Iris pigment epithelial cell (primary cell): ENCODE measurements around the gene R3HDML.

Source experiments
- DNase-seq: peaks from one replicate; pipeline ENCODE4 v3.0.0-alpha.2; 2011; ENCODE audit warnings: low read depth

R3HDML gene

DNA sequence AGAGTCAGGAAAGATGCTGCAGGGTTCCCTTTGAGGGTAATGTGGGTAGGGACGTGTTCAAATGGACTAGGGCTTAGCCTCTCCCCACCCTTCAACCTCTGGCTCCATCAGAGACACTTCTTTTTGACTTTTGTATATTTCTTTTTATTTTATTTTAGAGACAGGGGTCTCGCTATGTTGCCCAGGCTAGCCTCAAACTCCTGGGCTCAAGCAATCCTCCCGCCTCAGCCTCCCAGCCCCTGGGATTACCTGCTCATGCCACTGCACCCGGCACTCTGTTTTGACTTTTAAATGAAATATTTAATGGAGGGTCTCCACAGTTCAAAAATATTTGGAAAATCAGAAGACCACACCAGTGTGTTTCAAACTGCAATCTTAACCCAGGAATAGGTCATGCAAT is 27.2 kb downstream of the R3HDML start:
- DNase-seq: no peak

DNA sequence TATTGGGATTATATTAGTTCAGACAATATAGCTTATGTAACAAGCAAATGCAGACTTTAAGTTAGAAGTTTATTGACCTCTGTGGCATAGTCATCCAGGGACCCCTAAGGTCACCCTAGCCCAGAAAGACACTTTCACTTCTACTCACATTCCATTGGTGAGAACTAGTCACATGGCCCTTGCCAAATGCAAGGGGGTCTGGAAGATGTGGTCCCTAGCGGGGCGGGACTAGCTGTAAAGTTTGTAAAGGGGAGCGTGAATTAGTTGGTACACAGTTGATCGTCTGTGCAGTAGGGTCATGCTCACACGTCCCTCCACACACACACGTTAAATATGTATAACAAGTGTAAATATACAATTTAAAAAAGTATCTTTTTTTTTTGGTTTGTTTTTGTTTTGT is 27.9 kb downstream of the R3HDML start:
- DNase-seq: no peak

DNA sequence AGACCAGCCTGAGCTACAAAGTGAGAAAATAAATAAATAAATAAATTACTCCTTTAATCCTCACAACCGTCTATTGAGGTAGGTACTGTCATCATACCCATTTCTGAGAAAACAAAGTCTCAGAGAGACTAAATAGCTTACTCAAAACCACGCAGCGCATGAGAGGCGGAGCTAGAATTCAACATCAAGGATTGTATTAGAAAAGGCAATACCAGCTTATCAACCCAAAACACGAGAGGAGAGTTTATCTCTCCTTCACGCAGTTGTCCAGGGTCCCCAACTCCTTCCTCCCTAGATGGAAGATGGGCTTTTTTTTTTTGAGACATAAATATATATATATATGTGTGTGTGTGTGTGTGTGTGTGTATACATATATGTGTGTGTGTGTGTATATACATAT is 30.9 kb downstream of the R3HDML start:
- no peak for DNase-seq

DNA sequence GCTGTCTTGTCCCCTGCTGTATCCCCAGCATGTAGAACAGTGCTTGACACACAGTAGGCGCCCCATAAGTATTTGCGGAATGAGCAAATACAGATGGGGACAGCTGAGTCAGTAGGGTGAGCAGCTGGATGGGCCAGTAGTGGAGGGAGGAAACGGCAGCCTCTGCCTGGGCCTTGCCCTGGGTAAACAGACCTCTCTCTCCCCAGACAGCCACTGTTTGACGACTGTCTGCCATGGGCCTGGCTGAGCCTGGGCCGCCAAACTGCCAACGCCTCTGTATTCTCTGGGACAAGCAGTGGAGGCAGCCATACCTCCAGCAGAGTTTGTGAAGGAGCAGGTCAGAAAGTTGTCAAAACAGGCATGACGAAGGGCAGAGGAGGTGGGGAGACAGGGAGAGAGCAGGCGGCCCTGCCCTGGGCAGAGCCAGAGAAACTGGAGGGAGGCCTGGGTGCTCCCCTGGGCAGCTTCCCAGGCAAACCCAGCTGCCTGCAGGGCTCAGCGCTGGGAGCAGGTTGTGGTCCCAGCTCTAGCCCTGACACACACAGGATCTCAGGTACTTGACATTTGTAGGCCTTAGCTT is 33.9 kb downstream of the R3HDML start:
- no peak for DNase-seq

DNA sequence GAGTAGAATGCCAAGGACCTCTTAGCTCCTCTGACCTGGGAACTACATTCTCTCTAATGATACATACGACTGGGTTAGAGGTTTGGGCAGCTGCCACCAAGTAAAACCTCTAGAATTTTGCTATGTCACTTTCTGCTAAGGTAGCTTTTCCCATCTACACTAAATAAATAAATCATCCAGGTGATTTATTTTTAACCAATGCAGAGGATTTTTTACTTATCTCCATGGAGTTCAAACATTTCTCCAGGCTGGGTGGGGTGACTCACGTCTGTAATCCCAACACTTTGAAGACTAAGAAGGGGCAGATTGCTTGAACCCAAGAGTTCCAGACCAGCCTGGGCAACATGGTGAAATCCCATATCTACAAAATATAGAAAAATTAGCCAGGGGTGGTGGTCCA is 45.8 kb downstream of the R3HDML start:
- DNase-seq: no peak

DNA sequence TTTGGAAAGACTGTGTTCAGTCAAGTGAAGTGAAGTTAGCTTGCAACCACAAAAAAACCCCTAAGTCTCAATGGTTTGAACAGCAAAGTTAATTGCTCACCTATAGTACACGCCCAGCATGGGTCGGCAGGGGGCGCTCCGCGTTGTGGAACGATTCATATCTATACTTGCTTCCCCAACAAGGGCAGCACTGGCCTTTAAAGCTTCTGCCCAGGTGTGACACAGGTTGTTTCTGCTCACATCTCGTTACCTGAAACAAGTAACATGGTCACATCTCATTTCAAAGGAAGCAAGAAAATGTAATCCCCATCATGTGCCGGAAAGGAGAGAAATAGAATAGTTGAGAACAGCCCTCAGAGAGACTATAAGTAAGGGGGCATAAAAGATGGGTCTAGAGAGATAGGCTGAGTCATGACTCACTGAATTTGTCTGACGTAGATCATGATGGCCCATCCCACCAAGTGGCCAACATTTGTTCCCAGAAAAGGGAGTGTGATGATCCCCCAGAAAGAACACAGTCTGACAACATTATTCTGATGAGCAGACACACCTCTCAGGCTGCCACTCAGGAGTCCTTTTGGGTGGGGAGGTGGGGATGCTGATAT is 47.7 kb downstream of the R3HDML start:
- peak; percentile 36 for DNase-seq

DNA sequence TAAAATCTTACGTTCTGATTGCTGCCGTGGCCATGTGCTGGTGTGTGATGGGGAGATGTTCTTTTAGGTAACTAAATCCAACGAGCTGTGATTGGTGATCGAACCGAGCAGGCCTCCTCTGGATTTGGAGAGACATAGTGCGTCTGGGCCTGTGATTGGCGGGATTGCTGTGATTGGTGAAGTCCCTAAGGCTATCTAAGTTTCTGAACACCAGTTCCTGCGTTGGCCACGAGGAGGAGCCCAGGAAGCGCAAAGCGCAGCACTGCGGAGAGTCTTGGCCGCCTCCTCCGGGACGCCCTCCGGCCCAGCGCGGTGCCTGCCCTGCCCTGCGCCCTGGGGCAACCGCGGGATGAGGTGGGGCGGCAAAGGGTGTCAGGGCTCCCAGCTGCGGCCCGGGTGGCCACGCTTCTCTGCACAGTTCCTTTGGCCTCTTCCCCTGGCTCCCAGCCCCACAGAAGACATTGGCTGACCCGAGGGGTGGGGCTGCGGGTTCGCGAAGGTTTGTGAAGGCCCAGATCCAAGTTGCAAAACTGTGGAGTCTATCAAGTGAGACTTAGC is 51.7 kb downstream of the R3HDML start:
- peak; percentile 86 for DNase-seq

DNA sequence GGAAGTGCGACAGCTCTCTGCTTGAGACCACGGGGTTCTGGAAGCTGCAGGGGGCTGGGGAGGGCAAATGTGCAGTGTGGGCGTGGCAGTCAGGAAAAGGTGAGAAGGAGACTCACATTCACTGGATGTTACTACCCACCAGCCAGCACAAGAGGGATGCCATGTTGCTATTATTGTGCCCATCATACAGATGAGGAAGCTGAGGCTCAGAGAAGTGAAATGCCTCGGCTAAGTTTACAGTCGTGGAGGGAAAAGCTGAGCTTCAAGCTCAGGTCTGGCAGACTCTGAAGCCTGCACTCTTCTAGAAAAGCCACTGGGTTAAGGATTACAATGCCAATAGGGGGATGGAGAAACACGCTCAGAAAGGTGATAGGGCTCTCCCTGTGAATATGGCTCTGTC is 53.0 kb downstream of the R3HDML start:
- no peak for DNase-seq

DNA sequence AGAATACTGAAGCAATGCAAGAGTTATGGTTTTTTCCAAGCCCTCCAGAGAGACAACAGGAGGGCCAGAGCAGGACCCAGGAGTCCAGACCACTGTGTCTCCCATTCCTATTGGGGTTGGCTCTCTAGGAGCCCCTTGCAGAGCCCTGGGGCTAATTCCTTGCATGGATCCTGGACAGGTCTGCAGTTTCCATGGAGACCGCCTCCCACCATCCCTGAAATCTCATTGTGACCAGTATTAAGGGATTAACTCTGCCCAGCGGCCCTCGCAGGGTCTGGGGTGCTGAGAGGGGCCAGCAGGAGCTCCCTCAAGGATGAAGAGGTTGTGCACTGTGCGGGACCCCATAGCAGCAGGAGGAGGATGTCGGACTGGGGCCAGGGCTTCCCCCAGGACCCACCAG is 53.4 kb downstream of the R3HDML start:
- no peak for DNase-seq

DNA sequence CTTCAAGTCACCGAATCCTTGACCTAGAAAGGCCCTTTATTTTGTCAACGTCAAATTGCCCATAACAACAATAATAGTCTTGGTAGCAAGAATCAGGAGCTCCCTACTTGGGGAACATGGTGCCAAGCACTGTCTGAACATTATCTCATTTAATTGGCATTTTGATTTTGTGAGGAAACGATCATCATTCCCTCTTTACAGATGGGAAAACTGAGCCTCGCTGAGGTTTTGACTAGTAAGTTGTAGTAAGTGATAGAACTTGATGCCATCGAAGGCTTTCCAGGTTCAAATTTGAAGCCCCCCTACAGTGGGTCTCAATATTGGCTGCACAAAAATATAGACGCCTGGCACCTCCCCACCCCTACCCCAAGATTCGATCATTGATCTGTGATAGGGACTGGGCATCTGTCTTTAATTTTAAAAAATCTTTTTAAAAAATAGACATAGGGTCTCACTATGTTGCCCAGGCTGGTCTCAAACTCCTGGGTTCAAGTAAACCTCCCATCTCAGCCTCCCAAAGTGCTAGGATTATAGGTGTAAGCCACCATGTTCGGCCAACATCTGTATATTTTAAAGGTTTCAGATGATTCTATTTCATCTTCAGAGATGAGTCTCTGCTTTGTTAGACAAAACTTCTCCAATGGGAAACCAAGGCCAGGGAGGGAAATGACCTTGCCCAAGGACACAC is 55.4 kb downstream of the R3HDML start:
- DNase-seq: no peak

DNA sequence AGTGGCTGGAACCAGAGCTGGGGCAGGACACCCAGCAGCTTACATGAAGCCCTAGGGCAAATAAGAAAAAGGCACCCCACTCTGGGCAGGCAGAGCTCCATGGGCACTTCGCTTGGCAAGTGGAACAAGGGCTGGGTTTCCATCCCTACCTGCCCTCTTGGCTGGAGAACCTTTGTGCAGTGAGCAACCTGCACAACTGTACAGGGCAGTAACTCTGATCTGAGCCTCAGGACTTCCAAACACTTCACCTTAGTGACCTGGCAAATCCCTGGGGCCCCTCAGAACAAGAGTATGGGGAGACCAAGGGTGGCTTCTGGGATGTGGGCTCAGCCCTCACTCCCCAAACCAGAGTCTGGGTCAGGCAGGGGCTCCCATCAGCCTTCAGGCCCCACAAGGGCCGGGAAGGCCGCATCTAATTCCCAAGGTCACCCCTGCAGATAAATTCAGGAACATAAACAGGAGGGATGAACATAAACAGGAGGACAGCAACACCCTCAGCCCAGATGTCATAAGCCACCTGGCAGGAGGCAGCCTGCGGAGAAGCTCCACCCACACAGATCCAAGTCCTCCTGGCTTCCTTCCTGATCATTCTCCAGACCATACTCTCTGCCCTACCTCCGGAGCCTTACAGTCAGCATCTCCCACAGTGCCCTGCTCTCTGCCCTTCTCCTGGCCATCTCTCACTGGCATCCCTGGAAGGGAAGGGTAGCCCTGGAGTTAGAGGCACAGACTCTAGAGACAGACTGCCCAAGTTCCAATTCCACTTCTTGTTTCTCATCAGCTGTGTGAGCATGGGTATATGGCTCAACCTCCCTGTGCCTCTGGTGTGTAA is 56.1 kb downstream of the R3HDML start:
- DNase-seq: no peak

DNA sequence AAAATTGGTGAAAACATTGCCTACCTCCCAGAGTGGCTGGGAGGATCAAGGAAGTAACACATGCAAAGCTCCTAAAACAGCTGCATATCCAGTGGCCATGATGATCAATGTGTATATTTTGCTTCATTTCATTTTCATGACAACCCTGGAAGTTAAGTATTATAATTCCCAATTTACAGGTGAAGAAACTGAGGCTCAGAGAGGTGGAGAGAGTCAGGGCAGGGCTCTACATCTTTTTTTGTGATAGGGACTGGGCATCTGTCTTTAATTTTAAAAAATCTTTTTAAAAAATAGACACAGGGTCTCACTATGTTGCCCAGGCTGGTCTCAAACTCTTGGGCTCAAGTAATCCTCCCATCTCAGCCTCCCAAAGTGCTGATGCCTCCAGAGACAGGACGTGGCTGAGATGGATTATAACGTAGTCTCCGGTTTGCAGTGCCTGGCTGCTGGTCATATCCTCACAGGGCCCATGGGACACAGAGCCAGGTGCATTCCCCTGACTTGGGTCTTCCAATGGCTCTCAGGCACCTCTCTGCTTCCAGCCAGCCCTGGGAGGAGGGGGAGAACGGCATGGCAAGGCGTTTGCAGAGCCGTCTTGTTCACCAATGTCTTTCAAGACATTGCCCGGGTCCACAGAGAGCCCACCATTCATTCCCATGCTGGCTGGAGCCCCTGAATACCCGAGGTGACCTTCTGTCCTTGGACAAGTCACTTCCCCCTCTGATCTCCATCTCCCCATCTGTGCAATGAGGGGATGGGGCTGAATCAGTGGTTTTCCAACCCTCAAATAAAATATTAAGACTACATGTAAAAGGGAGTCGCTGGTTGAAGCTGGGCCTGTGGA is 57.0 kb downstream of the R3HDML start:
- no peak for DNase-seq

DNA sequence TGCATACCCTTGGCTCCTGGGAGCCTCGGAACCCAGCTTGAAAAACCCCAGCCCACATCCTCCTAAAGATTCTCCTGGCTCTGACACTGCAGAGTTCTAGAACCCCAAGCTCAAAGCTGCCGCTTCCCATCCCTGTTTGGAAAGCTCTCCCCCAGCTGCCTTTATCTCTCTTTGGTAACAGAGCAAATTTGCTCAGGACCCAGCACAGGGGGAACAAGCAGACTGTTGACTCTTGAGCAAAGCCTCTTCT is 57.5 kb downstream of the R3HDML start:
- no peak for DNase-seq

DNA sequence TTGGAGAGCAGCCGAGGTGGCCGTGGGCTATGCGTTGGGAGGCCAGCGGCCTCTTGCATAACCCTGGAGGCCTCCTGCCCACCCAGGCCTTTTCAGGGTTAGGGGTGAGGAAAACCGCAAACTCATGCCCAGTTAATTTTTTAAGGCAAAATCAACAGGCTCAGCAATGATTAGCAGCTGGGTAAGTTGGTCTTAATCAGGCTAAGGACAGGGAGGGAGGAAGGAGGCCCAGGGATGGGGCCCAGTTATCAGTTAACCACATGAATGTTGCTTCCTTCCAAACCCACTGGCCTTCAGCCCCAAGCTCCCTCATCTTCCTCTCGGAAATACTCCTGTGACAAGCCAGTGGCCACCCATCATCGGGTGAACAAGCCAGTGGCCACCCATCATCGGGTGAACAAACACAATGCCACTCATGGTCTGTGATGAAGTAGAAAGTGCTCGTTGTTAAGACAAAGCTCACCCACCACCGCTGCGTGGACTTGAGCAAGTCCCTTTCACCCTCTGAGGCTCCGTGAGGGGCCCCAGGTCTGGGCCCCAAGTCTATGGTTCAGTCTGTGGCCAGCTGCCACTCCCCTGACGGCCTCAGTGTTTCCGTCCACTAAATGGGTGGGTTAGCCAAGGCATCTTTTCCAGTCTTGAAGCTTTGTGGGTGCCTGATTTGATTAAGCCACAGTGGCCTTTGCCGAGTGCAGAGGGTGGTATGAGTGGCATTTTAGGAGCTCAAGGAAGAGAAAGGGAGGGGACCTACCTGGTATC is 58.0 kb downstream of the R3HDML start:
- no peak for DNase-seq

DNA sequence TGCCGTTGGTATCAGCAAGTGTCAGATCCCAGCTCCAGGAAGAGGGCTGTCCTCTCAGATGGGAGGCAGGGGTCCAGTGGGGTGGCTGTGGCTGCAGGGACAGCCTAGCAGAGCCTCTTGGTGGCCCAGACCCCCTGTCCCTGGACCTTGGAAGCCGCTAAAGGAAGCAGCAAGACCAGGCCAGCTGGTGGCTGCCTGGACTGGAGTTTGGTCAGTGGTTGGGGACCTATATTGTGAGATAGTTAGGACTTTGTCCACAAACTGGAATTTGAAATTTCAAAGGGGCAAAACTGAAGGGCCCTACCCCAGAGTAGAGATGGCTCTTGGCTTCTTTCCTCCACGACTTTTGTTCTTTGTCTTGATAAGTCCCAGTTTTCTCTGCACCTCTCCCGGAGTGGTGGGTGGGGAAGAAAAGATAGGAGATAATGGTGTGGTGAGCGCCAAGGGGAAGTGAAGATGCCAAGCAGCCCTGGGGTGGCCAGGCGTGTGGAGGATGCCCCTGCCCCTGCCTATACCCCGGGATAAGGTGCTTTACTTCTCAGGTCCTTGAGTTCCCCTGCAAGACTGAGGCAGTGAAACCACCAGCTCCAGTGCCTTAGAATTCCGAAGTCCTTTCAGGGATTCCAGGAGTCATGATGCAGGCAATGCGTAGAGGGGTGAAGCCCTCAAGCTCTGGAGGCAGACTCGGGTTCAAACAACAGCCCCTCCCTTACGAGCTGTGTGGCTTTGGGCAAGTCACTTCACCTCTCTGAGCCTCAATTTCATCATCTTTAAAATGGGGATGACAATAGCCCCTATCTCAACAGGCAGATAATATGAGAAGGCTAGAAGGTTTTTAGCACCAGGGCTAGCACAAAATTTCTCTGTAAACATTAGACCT is 58.9 kb downstream of the R3HDML start:
- no peak for DNase-seq

DNA sequence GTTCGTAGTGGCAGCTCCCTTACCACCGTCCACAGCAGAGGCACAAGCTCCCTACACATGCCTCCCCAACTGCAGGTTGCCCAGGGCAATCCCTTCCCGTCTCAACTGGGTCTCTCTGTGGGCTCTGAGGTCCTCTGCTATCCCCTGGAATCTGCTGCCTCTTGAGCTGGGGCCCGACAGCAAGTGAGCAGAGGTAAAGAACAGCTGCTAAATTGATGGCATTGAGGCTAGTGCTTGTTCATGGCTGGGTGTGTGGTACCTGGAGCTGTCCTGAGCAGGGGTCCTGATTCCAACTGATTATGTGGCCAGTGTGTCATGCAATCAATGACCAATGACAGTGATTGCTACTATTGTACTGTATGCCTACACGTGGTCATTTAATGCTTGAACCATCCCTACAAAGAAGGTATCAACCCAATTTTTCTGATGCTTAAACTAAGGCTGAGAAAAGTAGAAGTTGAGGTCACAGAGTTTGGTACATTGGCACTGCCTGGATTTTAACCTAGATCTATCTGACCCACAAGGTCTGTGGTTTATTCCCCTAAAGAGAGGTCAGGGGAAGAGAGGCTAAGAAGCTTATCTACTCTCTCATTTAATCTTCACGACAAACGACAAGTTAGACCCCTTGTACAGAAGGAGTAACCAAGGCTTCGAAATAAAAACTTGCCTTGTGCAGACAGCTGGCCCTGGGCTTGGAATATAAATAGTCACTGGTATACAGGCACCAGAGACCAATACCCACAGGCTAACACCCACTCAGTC is 59.7 kb downstream of the R3HDML start:
- DNase-seq: no peak

DNA sequence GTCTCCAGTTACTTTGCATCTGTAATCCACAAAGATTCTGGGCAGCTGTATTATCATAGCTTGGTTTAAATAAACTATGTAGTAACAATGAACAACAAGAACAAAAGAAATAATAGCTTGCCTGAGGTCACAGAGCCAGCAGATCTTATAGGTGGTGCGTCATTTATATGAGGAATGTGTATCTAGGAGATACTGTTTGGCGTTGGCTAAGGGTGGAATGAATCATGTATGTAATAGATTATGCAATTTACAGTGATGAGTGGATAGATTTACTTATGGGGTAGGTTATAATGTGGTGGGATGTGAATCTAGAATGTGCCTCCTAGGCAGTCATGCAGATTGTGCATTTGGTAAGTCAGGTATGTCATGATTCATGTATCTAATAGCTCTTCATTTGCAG is 61.5 kb downstream of the R3HDML start:
- DNase-seq: peak; percentile 88

DNA sequence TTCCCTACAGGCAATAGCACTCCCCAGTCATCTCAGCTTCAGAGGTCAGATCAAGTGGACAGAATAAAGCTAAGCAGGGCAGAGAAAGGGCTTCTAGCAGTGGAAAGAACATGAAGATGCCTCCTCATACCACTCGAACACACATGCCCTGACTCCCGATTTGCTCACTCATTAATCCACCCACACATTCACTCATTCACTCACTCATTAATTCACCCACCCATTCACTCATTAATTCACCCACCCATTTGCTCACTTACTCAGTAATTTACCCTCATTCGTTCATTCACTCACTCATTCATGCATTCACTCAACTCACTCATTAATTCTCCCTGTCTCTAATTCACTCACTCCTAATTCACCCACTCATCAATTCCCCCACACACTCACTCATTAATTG is 62.6 kb downstream of the R3HDML start:
- DNase-seq: no peak

DNA sequence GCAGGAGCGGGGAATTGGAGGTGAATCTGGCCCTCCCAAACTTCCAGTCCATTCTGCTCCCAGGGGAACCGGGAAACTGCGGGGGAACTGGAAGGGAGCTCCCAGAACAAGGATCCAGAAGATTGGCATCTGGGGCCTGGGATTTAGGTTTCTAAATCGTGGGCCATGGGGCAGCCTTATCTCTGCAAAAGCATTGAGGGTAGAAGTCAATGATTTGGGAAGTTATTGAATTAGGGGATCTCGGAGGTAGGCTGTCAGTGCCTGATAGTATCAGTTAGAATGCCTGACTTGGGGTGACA is 63.8 kb downstream of the R3HDML start:
- DNase-seq: no peak
